Inferior parietal cortex (tissue), 1 donor: ENCODE data around the gene BAHCC1.
A peak's percentile ranks its signal among the peaks of the same experiment; 100 is the strongest.
"Not testable (repeated sequence)": the region's sequence is repeated elsewhere in the genome, so short reads cannot be mapped to it uniquely, and the experiment has no call there.

Experiments
- DNase-seq: peaks from one replicate; pipeline ENCODE4 v3.0.0-alpha.2; 2016; ENCODE audit errors: extremely low spot score

Gene BAHCC1

GRCh38 chr17:81394921-81395599, at the start of gene BAHCC1:
Gene BAHCC1, plus strand, starts transcription at chr17:81395457. Its CDS starts 4,283 bp downstream, at chr17:81399740.
- peak; percentile 100 for DNase-seq

- peak; percentile 93 for DNase-seq
These were observed 49.0 kb upstream of the BAHCC1 start for GRCh38 chr17:81346090-81346907.

GRCh38 chr17:81346908-81347349, 48.3 kb upstream of the BAHCC1 start:
- no peak for DNase-seq

GRCh38 chr17:81347437-81347836, 47.8 kb upstream of the BAHCC1 start:
- DNase-seq = no peak

- no peak for DNase-seq
These were observed 46.9 kb upstream of the BAHCC1 start for GRCh38 chr17:81348097-81349055.

GRCh38 chr17:81349397-81350319, 45.6 kb upstream of the BAHCC1 start:
- no peak for DNase-seq

- no peak for DNase-seq
These were observed 44.9 kb upstream of the BAHCC1 start for GRCh38 chr17:81350320-81350890.

GRCh38 chr17:81351329-81352052, 43.8 kb upstream of the BAHCC1 start:
- not testable (repeated sequence) for DNase-seq

GRCh38 chr17:81352056-81352455, 43.2 kb upstream of the BAHCC1 start:
- DNase-seq = not testable (repeated sequence)

- DNase-seq = no peak
These were observed 40.9 kb upstream of the BAHCC1 start for GRCh38 chr17:81354252-81354953.

GRCh38 chr17:81354954-81355347, 40.3 kb upstream of the BAHCC1 start:
- DNase-seq = no peak

- DNase-seq = no peak
These were observed 36.0 kb upstream of the BAHCC1 start for GRCh38 chr17:81359218-81359617.

- DNase-seq = not testable (repeated sequence)
These were observed 33.3 kb upstream of the BAHCC1 start for GRCh38 chr17:81362001-81362400.

GRCh38 chr17:81364278-81365147, 30.7 kb upstream of the BAHCC1 start:
- no peak for DNase-seq

GRCh38 chr17:81365148-81365600, 30.1 kb upstream of the BAHCC1 start:
- no peak for DNase-seq

- no peak for DNase-seq
These were observed 29.4 kb upstream of the BAHCC1 start for GRCh38 chr17:81365601-81366585.

- no peak for DNase-seq
These were observed 28.6 kb upstream of the BAHCC1 start for GRCh38 chr17:81366648-81367047.
